Cardiac septum (tissue), 1 donor: Measurements from ENCODE around the gene TTLL8. TPM values are rescaled to one million over a fixed set of nuclear protein-coding genes. Genes with fewer than 3 reads are reported as not detected.
"Not testable (repeated sequence)": the region's sequence is repeated elsewhere in the genome, so short reads cannot be mapped to it uniquely, and the experiment has no call there.

ENCODE experiments used
- DNase-seq: peaks from one replicate; pipeline ENCODE4 v3.0.0-alpha.2; 2020; ENCODE audit warnings: low spot score
- intact Hi-C: fragments of 100-400 bp; cut with DNase I; formaldehyde crosslinking; loops from one replicate; pipeline ENCODE4 v1.14.0; 2022
- total RNA-seq: library from RNA; stranded (reverse); fragmentation: NEBNext Ultra II Directional; extraction: Animal tissue kit (Norgen Biotek cat#: 25700); gene quantifications from one replicate; pipeline ENCODE4 v1.2.1, GENCODE V29; 2021
- donor health status: DM: no; HTN: no; CAD: no.

TTLL8 gene
- total RNA-seq, 1 donor from 2014 or later: not detected

DNA sequence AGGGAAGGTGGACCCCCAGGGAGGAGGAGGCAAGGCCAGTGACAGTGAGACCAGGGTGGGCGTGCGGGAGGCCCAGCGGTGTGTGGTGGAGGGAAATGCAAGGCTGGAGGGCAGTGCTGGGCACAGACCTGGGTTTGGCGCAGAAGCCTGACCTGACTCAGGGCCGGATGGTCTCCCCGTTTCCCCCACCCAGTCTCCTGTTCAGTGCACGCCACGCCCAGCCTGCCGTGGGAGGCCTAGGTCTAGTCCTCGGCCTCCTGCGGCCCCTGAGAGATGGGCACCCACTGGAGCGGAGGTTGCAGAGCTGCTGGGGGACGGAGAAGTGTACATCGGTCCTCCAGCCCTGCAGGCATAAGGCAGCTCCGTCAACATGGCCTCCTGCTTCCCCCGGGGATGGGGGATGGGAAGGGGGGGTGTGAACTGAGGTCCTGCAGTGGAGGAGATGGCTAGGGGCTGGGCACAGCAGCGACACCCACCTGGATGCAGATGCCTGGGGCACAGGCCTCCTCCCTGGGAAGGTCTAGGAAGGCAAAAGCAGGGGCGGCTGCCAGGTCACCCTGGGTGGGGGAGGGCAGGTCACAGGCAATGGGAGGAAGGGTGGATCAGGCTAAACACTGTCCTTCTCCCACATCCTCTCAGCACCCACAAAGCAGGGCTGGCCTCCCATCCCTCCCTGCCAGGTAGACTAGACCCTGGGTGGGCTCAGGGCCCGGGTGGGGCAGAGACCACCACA is 61.4 kb downstream of the TTLL8 start:
- DNase-seq: peak; percentile 51
- intact Hi-C loops: no loop called here

DNA sequence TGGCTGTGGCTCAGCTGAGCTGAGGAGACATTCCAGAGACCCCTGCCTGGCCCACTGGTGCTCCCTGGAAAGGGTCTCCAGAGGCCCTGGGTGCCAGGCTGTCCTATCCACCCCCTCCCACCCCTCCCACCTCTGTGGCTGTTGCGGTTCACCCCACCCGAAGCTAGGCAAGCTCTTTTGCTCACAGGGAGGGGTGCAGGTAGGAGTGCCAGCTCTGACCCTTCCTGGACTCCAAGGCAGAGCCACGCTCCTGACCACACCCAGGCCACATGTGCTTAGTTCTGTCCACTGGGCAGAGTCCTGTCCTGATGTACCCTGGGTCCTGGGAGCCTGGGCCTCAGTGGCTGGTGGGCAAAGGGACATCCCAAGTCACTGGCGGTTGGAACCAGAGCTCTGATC is 62.0 kb downstream of the TTLL8 start:
- intact Hi-C loops: no loop called here
- DNase-seq: peak; percentile 61

DNA sequence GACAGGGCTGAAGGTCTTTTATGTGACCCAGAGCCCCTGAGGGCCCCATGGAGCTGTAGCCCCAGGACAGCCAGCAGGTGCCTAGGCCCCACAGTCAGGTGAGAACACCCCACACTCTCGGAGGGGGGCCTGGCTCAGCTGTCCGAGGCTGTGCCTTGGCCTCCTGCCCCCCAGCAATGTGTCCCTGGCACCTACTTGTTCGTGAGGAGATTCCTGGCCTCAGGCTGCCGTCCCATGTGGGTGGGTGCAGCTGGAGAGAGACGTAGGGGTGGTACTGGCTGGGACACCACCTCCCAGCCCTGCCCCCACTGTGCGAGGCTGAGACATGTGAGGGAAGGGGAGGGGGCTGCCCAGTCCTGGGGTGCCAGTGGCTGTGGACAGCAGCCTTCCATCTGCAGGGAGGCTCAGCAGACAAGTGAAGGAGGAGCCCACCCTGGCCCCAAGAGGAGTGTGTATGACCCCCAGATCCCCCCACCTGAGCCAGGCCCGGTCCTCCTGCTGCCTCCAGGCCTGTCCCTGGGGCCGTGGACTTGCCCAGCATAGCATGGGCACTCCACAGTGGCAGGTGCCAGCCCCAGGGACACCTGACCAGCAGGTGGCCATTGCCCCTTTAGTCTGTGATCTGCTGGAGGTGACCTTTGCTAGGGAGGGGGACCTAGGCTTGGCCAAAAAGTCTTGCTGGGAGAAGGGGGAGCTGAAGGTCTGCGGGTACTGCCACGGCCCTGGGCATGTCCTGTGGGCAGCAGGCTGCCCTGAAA is 62.6 kb downstream of the TTLL8 start:
- DNase-seq: peak; percentile 59
- intact Hi-C loops: no loop called here

DNA sequence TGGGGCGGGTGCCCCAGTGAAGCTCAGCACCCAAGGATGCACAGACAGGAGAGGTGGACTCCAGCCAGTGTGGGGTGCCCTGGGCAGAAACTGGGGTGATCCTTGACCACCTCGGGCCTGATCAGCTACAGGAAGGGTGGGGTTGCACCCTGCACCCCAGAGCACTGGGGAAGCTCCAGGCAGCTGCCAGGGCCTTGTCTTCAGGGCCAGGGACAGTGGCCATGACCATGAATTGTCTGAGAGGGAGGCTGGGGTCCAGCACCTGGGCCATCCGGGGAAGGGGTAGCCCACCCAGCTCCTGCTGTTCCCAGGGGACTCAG is 63.1 kb downstream of the TTLL8 start:
- DNase-seq: peak; percentile 70
- intact Hi-C loops: no loop called here

DNA sequence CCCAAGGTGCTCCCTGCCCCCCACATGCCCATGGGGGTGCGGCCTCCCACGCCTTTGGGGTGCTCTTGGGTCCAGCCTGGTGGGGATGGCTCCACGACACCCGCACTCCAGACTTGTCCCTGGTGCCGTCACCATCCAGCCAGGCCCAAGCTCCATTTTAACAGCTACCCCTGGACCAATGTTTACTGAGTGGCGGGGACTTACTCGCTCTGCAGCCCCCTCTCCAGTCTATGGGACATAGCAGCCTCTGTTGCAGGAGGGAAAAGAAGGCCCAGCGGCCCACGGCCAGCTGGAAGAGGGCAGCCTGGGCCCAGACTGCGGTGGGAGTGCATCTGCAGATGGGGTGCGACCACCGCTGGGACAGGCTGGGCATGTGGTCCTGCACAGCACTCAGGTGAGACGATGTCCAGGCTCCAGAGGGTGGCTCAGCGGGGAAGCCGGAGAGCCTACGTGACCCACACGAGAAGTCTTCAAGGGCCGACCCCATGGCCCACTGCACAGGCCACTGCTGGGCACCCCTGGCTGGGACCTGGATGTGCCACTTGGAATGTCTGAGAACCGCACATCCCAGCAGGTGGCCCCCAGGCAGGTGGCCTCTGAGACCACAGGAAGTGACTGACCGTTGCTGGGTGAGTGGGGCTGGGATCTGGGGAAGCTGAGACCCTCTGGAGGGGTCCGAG is 63.6 kb downstream of the TTLL8 start:
- intact Hi-C loops: loop anchor here (5.0 kb wide), 2 partner anchors 38 to 62 kb away; no protein-coding TSS in a partner anchor
- DNase-seq: peak; percentile 62

DNA sequence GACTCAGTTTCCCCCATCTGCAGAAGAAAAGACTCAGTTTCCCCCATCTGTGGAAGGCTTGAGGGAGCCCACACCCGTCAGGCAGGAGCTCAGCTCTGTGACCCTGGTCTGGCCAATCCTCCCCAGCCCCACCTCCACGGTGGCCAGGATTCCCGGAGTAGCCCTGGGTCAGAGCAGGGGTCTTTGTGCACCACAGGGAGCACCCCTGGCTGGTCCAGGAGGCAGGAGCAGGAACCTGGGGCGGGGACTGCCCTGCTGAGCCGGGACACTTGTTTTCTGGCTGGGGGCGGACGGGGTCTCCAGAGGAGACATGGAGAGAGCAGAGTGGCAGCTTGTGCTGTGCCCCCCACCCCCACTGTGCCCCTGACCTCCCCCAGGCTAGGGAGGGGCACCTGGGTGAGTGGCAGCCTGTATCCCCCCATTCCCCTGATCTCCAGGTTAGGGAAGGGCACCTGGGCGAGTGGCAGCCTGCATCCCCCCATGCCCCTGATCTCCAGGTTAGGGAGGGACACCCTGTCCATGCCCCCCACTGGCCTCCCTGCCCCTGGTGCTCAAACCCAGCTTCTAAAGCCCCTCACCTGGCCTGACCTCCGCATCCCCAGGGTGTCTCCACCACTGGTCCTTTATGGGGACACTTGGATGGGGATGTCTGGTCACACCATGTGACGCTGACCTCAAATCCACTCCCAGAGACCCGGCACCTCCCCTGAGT is 64.3 kb downstream of the TTLL8 start:
- intact Hi-C loops: loop anchor here (5.0 kb wide), 2 partner anchors 38 to 62 kb away; no protein-coding TSS in a partner anchor

DNA sequence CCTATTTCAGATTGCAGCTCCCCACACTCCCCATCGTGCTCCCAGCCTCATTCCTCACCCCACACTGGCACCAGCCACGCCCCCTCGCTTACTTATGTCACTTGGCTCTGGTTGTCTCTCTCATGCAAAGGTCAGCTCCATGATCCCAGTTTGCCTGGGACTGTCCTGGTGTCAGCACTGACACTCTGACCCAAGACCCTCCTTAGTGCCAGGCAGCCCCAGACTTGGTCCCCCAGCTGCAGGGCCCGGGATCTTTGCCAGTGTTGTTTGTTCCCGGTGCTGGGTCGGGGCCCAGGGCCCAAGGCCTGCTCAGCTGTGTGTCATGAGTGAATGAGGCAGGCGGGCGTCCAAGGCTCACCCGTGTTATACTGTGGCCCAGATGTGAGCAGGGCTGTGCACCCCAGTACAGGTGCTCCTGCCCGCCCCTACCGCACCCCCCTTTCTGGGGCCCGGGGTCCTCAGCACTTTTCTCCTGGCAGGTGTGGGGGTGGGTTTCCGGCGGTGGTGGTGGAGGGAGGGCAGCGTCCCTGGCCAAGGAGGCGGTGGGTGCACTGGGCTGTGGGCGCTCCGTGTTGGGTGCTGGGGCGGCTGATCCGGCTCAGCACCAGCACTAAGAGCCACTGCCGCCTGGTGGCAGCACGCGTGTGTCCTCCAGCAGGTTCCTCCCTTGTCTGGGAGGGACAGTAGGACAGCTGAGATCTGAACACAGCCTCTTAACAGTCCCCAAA is 65.0 kb downstream of the TTLL8 start:
- intact Hi-C loops: loop anchor here (5.0 kb wide), 2 partner anchors 39 to 61 kb away; no protein-coding TSS in a partner anchor
- peak; percentile 84 for DNase-seq

More for the DNA sequence above, 64.3 kb downstream of the TTLL8 start:
- DNase-seq: peak; percentile 53

DNA sequence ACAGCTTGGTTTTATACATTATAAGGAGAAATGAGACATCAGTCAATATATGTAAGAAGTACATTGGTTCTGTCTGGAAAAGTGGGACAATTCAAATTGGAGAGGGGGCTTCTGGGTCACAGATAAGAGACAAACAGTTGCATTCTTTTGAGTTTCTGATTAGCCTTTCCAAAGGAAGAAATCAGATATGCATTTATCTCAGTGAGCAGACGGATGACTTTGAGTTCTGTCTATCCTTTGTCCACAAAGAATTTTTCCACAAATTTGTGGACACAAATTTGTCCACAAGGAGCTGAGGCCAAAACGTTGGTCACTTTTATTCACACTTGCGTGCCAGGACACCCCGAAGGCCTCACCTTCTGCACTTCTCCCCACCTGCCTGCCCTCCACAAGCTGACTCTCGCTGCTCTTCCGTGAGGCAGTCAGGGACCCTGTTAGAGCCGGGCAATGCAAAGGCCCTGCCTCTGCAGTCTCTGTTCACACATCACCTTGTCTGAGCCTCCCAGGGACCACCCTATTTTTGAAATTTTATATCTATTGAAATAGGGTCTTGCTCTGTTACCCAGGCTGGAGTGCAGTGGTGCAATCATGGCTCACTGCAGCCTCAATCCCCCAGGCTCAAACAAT is 66.1 kb downstream of the TTLL8 start:
- intact Hi-C loops: loop anchor here (5.0 kb wide), 2 partner anchors 40 to 60 kb away; no protein-coding TSS in a partner anchor
- DNase-seq: no peak

DNA sequence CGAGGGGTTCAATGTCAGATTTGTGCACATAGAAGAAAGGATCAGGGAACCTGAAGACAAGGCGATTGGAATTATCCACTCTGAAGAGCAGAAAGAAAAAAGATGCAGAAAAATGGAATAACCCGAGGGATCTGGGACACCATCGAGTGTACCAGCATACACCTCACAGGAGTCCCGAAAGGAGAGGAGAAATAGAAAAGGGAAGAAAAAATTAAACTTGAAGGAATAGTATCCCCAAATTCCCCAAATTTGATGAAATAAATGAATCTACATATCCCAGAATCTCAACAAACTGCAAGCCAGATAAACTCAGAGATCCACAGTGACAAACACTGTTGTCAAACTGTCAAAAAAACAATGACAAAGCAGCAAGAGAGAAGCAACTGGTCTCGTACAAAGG is 66.9 kb downstream of the TTLL8 start:
- no peak for DNase-seq
- intact Hi-C loops: loop anchor here (5.0 kb wide), 2 partner anchors 41 to 59 kb away; no protein-coding TSS in a partner anchor

DNA sequence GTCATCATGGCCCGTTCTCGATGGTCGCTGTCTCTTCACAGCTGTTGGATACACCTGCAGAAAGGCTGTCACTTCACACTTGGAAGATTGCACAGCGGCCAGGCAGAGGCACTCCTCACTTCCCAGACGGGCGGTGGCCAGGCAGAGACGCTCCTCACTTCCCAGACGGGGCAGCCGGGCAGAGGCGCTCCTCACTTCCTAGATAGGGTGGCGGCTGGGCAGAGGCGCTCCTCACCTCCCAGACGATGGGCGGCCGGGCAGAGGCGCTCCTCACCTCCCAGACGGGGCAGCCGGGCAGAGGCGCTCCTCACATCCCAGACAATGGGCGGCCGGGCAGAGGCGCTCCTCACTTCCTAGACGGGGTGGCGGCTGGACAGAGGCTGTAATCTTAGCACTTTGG is 68.3 kb downstream of the TTLL8 start:
- peak; percentile 44 for DNase-seq
- intact Hi-C loops: loop anchor here (5.0 kb wide), 2 partner anchors 42 to 58 kb away; no protein-coding TSS in a partner anchor

DNA sequence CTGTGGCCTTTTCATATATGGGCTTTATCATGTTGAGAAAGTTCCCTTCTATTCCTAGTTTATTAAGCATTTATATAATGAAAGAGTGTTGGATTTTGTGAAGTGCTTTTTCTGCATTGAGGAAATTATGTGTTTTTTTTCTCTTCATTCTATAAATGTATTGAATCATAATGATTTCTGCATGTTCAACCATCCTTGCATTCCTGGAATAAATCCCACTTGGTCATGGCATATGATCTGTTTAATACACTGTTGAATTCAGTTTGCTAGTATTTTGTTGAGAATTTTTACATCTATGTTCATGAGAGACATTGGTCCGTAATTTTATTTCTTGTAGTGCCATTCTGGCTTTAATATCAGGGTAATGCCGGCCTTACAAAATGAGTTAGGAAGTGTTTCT is 71.8 kb downstream of the TTLL8 start:
- intact Hi-C loops: no loop called here
- DNase-seq: no peak

DNA sequence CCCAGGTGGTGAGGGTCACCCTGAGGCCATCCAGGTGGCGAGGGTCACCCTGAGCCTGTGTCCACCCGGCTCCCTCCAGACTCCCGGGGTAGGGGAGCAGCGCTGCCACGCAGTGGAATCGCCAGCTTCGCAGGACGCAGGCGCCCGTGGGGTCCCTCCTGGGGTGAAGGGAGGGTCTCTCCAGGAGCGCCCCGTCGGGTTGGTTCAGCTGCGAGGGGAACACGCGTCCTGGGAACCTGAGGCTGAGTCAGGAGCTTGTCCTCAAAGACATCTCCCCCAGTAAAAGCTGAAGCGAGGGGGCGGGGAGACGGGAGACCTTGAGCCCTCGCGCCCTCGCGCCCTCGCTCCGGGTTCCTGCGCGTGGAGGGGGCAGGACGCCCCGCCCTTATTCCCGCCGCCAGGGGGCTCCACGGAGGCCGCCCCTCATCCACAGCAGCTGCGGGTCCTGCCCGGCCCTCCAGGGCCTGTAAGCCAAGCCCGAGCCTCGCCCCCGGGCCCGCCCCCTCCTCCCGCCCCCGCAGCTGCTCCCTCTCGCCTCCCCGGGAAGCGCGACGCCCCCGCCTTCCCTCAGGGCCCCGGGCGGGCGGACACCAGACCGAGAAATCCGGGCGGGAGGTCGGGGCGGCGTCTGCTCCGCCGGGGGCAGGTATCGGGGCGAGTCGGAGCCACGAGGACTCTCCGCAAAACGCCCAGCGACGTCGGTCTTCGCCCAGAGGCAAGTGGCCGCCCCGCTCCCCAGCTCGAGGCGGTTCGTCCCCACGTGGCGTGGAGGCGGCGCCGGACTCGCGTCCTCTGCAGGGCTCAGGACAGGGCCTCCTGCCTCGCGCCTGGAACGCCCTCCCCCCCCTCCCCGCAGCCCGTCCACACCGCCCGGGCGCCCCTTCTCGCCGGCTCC is 74.7 kb downstream of the TTLL8 start:
- DNase-seq: peak; percentile 63
- intact Hi-C loops: no loop called here

DNA sequence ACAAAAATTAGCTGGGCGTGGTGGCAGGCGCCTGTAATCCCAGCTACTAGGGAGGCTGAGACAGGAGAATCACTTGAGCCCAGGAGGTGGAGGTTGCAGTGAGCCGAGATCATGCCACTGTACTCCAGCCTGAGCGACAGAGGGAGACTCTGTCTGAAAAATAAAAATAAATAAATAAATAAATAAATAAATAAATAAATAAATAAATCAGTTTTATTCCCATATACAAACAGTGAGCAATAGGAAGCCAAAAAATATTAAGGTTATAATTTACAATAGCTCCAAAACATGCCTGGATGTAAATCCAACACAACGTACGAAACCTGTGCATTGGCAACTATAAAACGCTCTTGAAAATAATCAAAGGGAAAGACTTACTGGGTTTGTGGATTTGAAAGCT is 76.3 kb downstream of the TTLL8 start:
- DNase-seq, intact Hi-C loops: not testable (repeated sequence)

DNA sequence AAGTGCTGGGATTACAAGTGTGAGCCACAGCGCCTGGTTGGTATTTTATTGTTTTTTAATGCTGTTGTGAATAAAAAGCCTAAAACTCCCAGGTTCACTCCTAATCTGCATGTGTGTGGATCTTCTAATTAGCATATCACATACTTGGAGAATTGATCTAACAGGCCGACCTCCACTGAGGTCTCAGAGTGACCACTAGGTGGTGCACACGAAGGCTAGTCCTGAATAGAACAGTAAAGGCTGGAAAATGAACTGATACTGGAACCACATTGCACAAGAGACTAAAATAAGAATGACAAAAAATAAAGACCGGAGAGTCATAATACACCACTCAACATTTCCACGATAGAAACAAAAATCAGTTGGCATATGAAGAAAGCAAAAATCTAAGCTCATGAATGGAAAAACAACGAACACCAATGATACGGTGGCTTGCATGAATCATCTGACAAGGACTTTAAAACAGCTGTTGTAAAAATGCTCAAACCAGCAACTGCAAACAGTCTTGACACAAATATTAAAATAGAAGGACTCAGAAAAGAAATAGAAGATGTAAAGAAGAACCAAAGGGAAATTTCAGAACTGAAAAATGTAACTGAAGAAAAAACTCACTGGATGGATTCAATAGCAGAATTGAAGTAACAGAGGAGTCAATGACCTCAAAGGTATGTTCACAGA is 78.4 kb downstream of the TTLL8 start:
- intact Hi-C loops: no loop called here
- DNase-seq: peak; percentile 73

DNA sequence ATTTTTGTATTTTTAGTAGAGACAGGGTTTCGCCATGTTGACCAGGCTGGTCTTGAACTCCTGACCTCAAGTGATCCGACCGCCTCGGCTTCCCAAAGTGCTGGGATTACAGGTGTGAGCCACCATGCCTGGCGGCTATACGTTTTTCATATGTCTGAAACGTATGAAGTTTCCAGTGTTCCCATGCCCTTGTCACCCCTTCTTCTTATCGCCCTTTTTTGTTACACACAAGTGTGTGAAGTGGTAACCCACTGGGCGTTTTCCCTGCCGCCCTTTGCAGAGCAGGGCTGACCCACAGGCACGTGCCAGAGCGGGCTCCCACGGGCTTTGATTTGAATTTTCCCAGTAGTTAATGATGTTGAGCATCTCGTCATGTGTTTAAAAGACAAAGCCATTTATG is 80.5 kb downstream of the TTLL8 start:
- DNase-seq: peak; percentile 17
- intact Hi-C loops: no loop called here

DNA sequence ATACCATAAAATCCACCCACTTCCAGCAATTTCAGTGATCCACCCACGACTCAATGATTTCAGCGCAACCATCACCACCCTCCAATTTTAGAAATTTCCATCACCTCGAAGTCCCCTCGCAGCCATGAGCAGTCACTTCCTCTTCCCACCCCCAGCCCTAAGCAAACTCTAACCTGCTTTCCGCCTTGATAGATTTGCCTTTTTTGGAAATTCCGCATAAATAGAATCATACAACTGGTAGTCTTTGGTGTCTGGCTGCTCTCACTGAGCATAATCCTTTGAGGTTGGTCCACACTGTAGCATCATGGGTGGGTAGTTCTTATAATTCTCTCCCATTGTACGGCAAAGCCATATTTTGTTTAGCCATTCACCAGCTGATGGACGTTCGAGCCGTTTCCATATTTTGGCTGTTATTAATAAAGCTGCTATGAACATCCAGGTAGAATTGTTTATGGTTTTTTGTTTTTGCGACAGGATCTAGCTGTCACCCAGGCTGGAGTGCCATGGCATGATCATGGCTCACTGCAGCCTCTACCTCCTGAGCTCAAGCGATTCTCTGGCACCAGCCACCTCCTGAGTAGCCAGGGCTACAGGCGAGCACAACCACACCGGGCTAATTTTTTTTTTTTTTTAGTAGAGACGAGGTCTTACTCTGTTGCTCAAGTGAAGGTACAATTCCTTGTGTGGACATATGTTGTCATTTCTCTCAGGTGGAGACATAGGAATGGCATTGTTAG is 81.5 kb downstream of the TTLL8 start:
- intact Hi-C loops: no loop called here
- peak; percentile 27 for DNase-seq
